MM.1S (cell line): ENCODE results near the gene CLINT1.

Source experiments
- DNase-seq: peaks from one replicate; pipeline ENCODE4 v3.0.0-alpha.2; 2015
- H2AFZ ChIP-seq: fragments of 300-600 bp; sonication (generic); 2 replicates; pipeline ENCODE4 v1.6.0; 2016; ENCODE audit warnings: antibody characterized with exemption, low read length
- H3F3A ChIP-seq: fragments of 300-600 bp; sonication (generic); 2 replicates; pipeline ENCODE4 v1.6.1; 2016; ENCODE audit warnings: mild to moderate bottlenecking, antibody characterized with exemption, low read length, moderate library complexity, mixed read lengths; ENCODE audit not compliant: insufficient read depth
- H3K27ac ChIP-seq: fragments of 300-600 bp; sonication (generic); 2 replicates; pipeline ENCODE4 v1.5.1; 2016; ENCODE audit warnings: mild to moderate bottlenecking, low read length
- H3K27me3 ChIP-seq: fragments of 300-600 bp; sonication (generic); replicated peaks from 2 replicates; pipeline ENCODE4 v1.6.0; 2016; ENCODE audit warnings: low read length; ENCODE audit not compliant: insufficient read depth
- H3K36me3 ChIP-seq: fragments of 300-600 bp; sonication (generic); replicated peaks from 2 replicates; pipeline ENCODE4 v1.6.1; 2016; ENCODE audit warnings: mild to moderate bottlenecking, low read length, mixed read lengths; ENCODE audit not compliant: insufficient read depth
- H3K4me1 ChIP-seq: fragments of 300-600 bp; sonication (generic); 2 replicates; pipeline ENCODE4 v1.6.1; 2016; ENCODE audit warnings: low read length, mixed read lengths
- H3K4me2 ChIP-seq: fragments of 300-600 bp; sonication (generic); 2 replicates; pipeline ENCODE4 v1.6.0; 2016; ENCODE audit warnings: low read depth, low read length
- H3K4me3 ChIP-seq: fragments of 300-600 bp; sonication (generic); 2 replicates; pipeline ENCODE4 v1.5.1; 2016; ENCODE audit warnings: low read length, mixed read lengths
- H3K79me2 ChIP-seq: fragments of 300-600 bp; sonication (generic); 2 replicates; pipeline ENCODE4 v1.6.1; 2016; ENCODE audit warnings: mixed run types, low read length, mixed read lengths
- H3K9ac ChIP-seq: fragments of 300-600 bp; sonication (generic); 2 replicates; pipeline ENCODE4 v1.6.1; 2016; ENCODE audit warnings: low read length, mixed read lengths
- H3K9me2 ChIP-seq: fragments of 300-600 bp; sonication (generic); replicated peaks from 2 replicates; pipeline ENCODE4 v1.6.1; 2016; ENCODE audit warnings: mild to moderate bottlenecking, low read length, mixed read lengths; ENCODE audit not compliant: insufficient read depth
- H3K9me3 ChIP-seq: fragments of 300-600 bp; sonication (generic); replicated peaks from 2 replicates; pipeline ENCODE4 v1.6.1; 2016; ENCODE audit warnings: mild to moderate bottlenecking, low read length, mixed read lengths; ENCODE audit not compliant: insufficient read depth
- H4K20me1 ChIP-seq: fragments of 300-600 bp; sonication (generic); 2 replicates; pipeline ENCODE4 v1.6.1; 2016; ENCODE audit warnings: mild to moderate bottlenecking, low read length, moderate library complexity, mixed read lengths; ENCODE audit not compliant: insufficient read depth
- EZH2 ChIP-seq: fragments of 300-600 bp; sonication (generic); optimal IDR thresholded peaks from 2 replicates; pipeline ENCODE3; 2017; ENCODE audit warnings: low read depth, mild to moderate bottlenecking, antibody characterized with exemption, low read length, mixed read lengths
- EZH2phosphoT487 ChIP-seq: fragments of 300-600 bp; sonication (generic); IDR thresholded peaks from 2 replicates; pipeline ENCODE4 v1.6.1; 2018; ENCODE audit warnings: antibody characterized with exemption, low read length
- TF ChIP-seq, protein P1 (sequence below): fragments of 300-600 bp; sonication (generic); IDR thresholded peaks from 2 replicates; pipeline ENCODE4 v1.5.1; 2016; ENCODE audit warnings: antibody characterized with exemption, low read length, mixed read lengths

Gene CLINT1

GRCh38 chr5:157839157-157839795 lies 19.7 kb downstream of the CLINT1 start:
- no peaks in the 10 kb centered on the region for H3K27me3 ChIP-seq
- H3K4me3 ChIP-seq, result no peak overlapping the region
- no peak overlapping the region for H3K9ac ChIP-seq
- H4K20me1 ChIP-seq, result no peaks in the 10 kb centered on the region; the same call in 1 of the 2 replicates
- no peak overlapping the region for H2AFZ ChIP-seq
- no peaks in the 10 kb centered on the region for H3K9me3 ChIP-seq
- DNase-seq, result no peak
- H3K27ac ChIP-seq, result no peak overlapping the region
- no peaks in the 10 kb centered on the region for H3K36me3 ChIP-seq
- H3K4me2 ChIP-seq, result no peak overlapping the region
- H3F3A ChIP-seq, result no peaks in the 10 kb centered on the region
- peaks cover 98% of the 10 kb centered on the region for H3K79me2 ChIP-seq
- TF ChIP-seq EZH2phosphoT487, result no peak
- no peak for TF ChIP-seq EZH2
- TF ChIP-seq, protein P1, sequence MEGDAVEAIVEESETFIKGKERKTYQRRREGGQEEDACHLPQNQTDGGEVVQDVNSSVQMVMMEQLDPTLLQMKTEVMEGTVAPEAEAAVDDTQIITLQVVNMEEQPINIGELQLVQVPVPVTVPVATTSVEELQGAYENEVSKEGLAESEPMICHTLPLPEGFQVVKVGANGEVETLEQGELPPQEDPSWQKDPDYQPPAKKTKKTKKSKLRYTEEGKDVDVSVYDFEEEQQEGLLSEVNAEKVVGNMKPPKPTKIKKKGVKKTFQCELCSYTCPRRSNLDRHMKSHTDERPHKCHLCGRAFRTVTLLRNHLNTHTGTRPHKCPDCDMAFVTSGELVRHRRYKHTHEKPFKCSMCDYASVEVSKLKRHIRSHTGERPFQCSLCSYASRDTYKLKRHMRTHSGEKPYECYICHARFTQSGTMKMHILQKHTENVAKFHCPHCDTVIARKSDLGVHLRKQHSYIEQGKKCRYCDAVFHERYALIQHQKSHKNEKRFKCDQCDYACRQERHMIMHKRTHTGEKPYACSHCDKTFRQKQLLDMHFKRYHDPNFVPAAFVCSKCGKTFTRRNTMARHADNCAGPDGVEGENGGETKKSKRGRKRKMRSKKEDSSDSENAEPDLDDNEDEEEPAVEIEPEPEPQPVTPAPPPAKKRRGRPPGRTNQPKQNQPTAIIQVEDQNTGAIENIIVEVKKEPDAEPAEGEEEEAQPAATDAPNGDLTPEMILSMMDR, result no peak
- no peaks in the 10 kb centered on the region for H3K9me2 ChIP-seq
- H3K4me1 ChIP-seq, result no peaks in the 10 kb centered on the region

DNA sequence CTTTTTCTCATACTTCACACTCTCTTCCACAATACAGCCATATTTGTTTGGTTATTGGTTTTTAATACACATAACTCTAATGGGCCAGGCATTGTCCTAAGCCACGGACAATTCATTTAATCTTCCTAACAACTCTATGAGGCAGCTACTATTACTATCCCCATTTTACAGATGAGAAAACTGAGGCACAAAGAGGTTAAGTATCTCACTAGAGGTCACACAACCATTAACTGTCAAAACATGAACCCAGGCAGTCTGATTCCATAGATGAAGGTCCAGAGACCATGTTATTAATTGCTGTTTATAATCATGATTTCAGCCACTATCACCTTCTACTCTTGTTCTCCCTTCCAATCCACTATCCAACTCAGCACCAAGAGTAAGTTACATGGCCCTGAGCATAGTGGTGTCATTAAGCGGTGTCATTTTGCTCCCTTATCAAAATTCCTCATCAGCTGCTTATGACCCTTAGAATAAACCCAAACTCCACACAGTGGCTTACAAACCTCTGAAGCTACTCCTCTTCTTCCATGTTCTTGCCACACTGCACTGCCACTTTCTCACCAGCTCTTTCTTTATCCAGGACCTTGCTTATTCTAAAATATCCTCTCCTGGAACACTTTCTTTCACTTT lies 22.7 kb downstream of the CLINT1 start:
- H3F3A ChIP-seq, result no peaks in the 10 kb centered on the region
- H3K9me2 ChIP-seq, result no peaks in the 10 kb centered on the region
- H3K36me3 ChIP-seq, result no peaks in the 10 kb centered on the region
- no peak overlapping the region for H2AFZ ChIP-seq
- H3K9me3 ChIP-seq, result no peaks in the 10 kb centered on the region
- no peaks in the 10 kb centered on the region for H3K4me1 ChIP-seq
- H3K4me3 ChIP-seq, result no peak overlapping the region
- H3K4me2 ChIP-seq, result no peak overlapping the region
- no peak for DNase-seq
- peaks cover 98% of the 10 kb centered on the region for H3K79me2 ChIP-seq
- no peak overlapping the region for H3K9ac ChIP-seq
- TF ChIP-seq EZH2phosphoT487 (no peak), EZH2 (no peak)
- TF ChIP-seq, protein P1, result no peak
- no peak overlapping the region for H3K27ac ChIP-seq
- no peaks in the 10 kb centered on the region; the same call in 1 of the 2 replicates for H4K20me1 ChIP-seq
- no peaks in the 10 kb centered on the region for H3K27me3 ChIP-seq

DNA sequence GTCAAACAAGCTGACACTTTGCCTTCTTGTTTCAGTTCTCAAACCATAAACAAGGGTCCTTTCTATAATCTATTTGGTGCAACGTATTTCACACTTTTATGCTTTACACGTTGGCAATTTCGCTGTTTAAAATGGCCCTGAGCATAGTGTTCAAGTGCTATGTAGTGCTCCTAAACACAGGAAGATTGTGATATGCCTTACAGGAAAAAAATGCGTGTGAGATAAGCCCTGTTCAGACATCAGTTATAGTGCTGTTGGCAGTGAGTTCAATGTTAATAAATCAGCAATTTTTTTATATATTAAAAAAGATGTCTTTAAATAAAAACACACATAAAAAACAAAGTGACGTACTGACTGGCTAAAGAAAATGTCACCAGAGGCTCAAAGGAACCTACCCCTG lies 23.9 kb downstream of the CLINT1 start:
- Histone ChIP-seq H3K9me3 (no peaks in the 10 kb centered on the region), H3K9ac (no peak overlapping the region), H3K27me3 (no peaks in the 10 kb centered on the region), H3K79me2 (peaks cover 94% of the 10 kb centered on the region), H3K4me2 (no peak overlapping the region), H3K4me3 (no peak overlapping the region), H3K36me3 (no peaks in the 10 kb centered on the region), H2AFZ (no peak overlapping the region), H3K27ac (no peak overlapping the region), H3K9me2 (no peaks in the 10 kb centered on the region), H4K20me1 (no peaks in the 10 kb centered on the region; the same call in 1 of the 2 replicates), H3K4me1 (no peaks in the 10 kb centered on the region), H3F3A (peaks cover 4% of the 10 kb centered on the region; the same call in 1 of the 2 replicates)
- no peak for DNase-seq
- TF ChIP-seq, protein P1, result no peak
- TF ChIP-seq EZH2, result no peak
- no peak for TF ChIP-seq EZH2phosphoT487
